HCT116 (cell line): ENCODE measurements around the gene CCDC127. TPM values are rescaled to one million over a fixed set of nuclear protein-coding genes. Genes with fewer than 3 reads are reported as not detected.
"Not testable (repeated sequence)": the region's sequence is repeated elsewhere in the genome, so short reads cannot be mapped to it uniquely, and the experiment has no call there.

Source experiments
- ATAC-seq: fragments of 200-7000 bp; cut with Tn5 transposase; 2 replicates; pipeline ENCODE4 v1.9.1; 2020; ENCODE audit warnings: mild to moderate bottlenecking, moderate library complexity
- BruUV-seq: library from RNA; stranded (reverse); fragments of 400-500 nt; replicated peaks from 2 replicates; lab custom pipeline; 2021; lab: Mats Ljungman, UMichigan
- CTCF ChIA-PET: fragments of 300-600 bp; sonication (Branson Sonifier 250); formaldehyde crosslinking; loops from one replicate; lab custom pipeline; 2021; ENCODE audit warnings: antibody characterized with exemption; lab: Charles Lee
- POLR2A ChIA-PET: fragments of 300-600, 350-600 bp; sonication (Branson Sonifier 250); formaldehyde crosslinking; loops from one replicate; lab custom pipeline; 2021; ENCODE audit warnings: antibody characterized with exemption; lab: Charles Lee
- RAD21 ChIA-PET, 2 experiments: fragments of 300-600 bp; sonication (Branson Sonifier 250); formaldehyde crosslinking; loops; one replicate each; lab custom pipeline; 2023; ENCODE audit warnings: low total read pairs in 2 of 2; ENCODE audit not compliant: uncharacterized antibody in 2 of 2, unreplicated experiment in 2 of 2, low non-redundant PET in 1 of 2; lab: Charles Lee
- DNase-seq: peaks from one replicate; pipeline ENCODE4 v3.0.0-alpha.2; 2010; ENCODE audit warnings: low read depth, low spot score
- H2AFZ ChIP-seq: fragments of 200-600 bp; shearing (Covaris generic), sonication (generic); 2 replicates; pipeline ENCODE4 v1.6.1; 2017; ENCODE audit warnings: low read depth, mixed run types, mixed read lengths, antibody characterized with exemption, low read length; ENCODE audit not compliant: poor library complexity, severe bottlenecking
- H3K27ac ChIP-seq: 2 replicates; pipeline ENCODE4 v1.5.1; 2012; ENCODE audit warnings: low read depth, low read length
- H3K27me3 ChIP-seq: fragments of 200-600 bp; sonication (generic); 2 replicates; pipeline ENCODE4 v1.6.1; 2016; ENCODE audit warnings: mixed run types, low read length, mixed read lengths; ENCODE audit not compliant: insufficient read depth
- H3K36me3 ChIP-seq, 2 experiments: fragments of 200-500 bp in 1 of 2; fragments of 200-600 bp in 1 of 2; sonication (Bioruptor generic) in 1 of 2; sonication (generic) in 1 of 2; 2 replicates each; pipeline versions ENCODE4 v1.5.1 to v1.6.1; 2014 to 2016; ENCODE audit warnings: low read length in 2 of 2, inconsistent platforms in 1 of 2, mixed read lengths in 1 of 2, mixed run types in 1 of 2; ENCODE audit not compliant: insufficient read depth in 2 of 2, control insufficient read depth in 1 of 2
- H3K4me1 ChIP-seq, 2 experiments: fragments of 200-600 bp in 1 of 2; sonication (generic) in 1 of 2; 2 replicates each; pipeline versions ENCODE4 v1.5.1 to v1.6.1; 2012 to 2017; ENCODE audit warnings: low read length in 2 of 2, inconsistent platforms in 1 of 2, mild to moderate bottlenecking in 1 of 2, mixed read lengths in 1 of 2, mixed run types in 1 of 2, moderate library complexity in 1 of 2; ENCODE audit not compliant: insufficient read depth in 2 of 2, control insufficient read depth in 1 of 2
- H3K4me2 ChIP-seq: fragments of 200-600 bp; sonication (generic); 2 replicates; pipeline ENCODE4 v1.6.1; 2017; ENCODE audit warnings: mixed run types, low read length, mixed read lengths
- H3K4me3 ChIP-seq, 2 experiments: fragments of 200-600 bp in 1 of 2; sonication (generic) in 1 of 2; replicated peaks in 1 of 2; 2 replicates each; pipeline ENCODE4 v1.5.1; 2011 to 2016; ENCODE audit warnings: low read length in 2 of 2, control low read depth in 1 of 2, low read depth in 1 of 2, mild to moderate bottlenecking in 1 of 2, mixed read lengths in 1 of 2, mixed run types in 1 of 2
- H3K79me2 ChIP-seq: fragments of 200-600 bp; sonication (generic); 2 replicates; pipeline ENCODE4 v1.6.1; 2017; ENCODE audit warnings: mild to moderate bottlenecking, mixed run types, low read length, moderate library complexity, mixed read lengths; ENCODE audit not compliant: insufficient read depth
- H3K9ac ChIP-seq: fragments of 200-600 bp; sonication (generic); 2 replicates; pipeline ENCODE4 v1.6.1; 2016; ENCODE audit warnings: low read length, mixed read lengths
- H3K9me2 ChIP-seq: fragments of 200-600 bp; sonication (generic), shearing (Covaris generic); 2 replicates; pipeline ENCODE4 v1.6.1; 2017; ENCODE audit warnings: mixed run types, mild to moderate bottlenecking, moderate library complexity; ENCODE audit not compliant: insufficient read depth
- H3K9me3 ChIP-seq, 2 experiments: fragments of 200-500 bp in 1 of 2; fragments of 200-600 bp in 1 of 2; sonication (Bioruptor generic) in 1 of 2; sonication (generic) in 1 of 2; 2 replicates each; pipeline ENCODE4 v1.6.1; 2014 to 2017; ENCODE audit warnings: low read length in 2 of 2, mixed read lengths in 2 of 2, inconsistent platforms in 1 of 2, low read depth in 1 of 2, mild to moderate bottlenecking in 1 of 2, mixed run types in 1 of 2, moderate library complexity in 1 of 2; ENCODE audit not compliant: control insufficient read depth in 1 of 2, insufficient read depth in 1 of 2
- H4K20me1 ChIP-seq: fragments of 200-600 bp; sonication (generic), shearing (Covaris generic); 2 replicates; pipeline ENCODE4 v1.6.1; 2017; ENCODE audit warnings: mixed run types, mild to moderate bottlenecking, moderate library complexity; ENCODE audit not compliant: insufficient read depth
- intact Hi-C: fragments of 100-400 bp; cut with micrococcal nuclease; formaldehyde crosslinking; loops from 2 replicates; pipeline ENCODE4 v1.10.0; 2022
- total RNA-seq: library from RNA; stranded (reverse); gene quantifications from one replicate; pipeline ENCODE4 v1.2.1, GENCODE V29; 2021; ENCODE audit not compliant: unreplicated experiment

CCDC127 gene
- total RNA-seq, 1 experiment from 2014 or later: 5.1 TPM

GRCh38 chr5:251975-252374 lies 34.0 kb upstream of the CCDC127 start:
- not testable (repeated sequence) for H3K4me3 ChIP-seq, ATAC-seq, BruUV-seq

GRCh38 chr5:251538-251937 lies 33.6 kb upstream of the CCDC127 start:
- H3K4me1 ChIP-seq, BruUV-seq, H3K9ac ChIP-seq, H4K20me1 ChIP-seq, H3K79me2 ChIP-seq, H3K4me3 ChIP-seq, H3K27ac ChIP-seq, ATAC-seq, intact Hi-C loops, POLR2A ChIA-PET, CTCF ChIA-PET, H3K9me3 ChIP-seq, H2AFZ ChIP-seq, H3K27me3 ChIP-seq, RAD21 ChIA-PET, H3K9me2 ChIP-seq, DNase-seq, H3K4me2 ChIP-seq: not testable (repeated sequence)
- peaks cover 5 to 24% of the 10 kb centered on the region in 2 experiments for H3K36me3 ChIP-seq

More at GRCh38 chr5:251975-252374, 34.0 kb upstream of the CCDC127 start:
- DNase-seq, POLR2A ChIA-PET, H3K27ac ChIP-seq, H3K9me2 ChIP-seq, H3K27me3 ChIP-seq, H4K20me1 ChIP-seq, RAD21 ChIA-PET, H3K9me3 ChIP-seq, H3K9ac ChIP-seq, H3K4me1 ChIP-seq, intact Hi-C loops, H3K79me2 ChIP-seq, H2AFZ ChIP-seq, H3K4me2 ChIP-seq, CTCF ChIA-PET: not testable (repeated sequence)
- H3K36me3 ChIP-seq: peaks cover 10 to 27% of the 10 kb centered on the region in 2 experiments

- H3K4me3 ChIP-seq, H3K9me2 ChIP-seq, RAD21 ChIA-PET, H4K20me1 ChIP-seq, DNase-seq, H3K79me2 ChIP-seq, H2AFZ ChIP-seq, H3K27ac ChIP-seq, H3K4me1 ChIP-seq, BruUV-seq, ATAC-seq, H3K9me3 ChIP-seq, H3K4me2 ChIP-seq, H3K9ac ChIP-seq, POLR2A ChIA-PET, H3K27me3 ChIP-seq, CTCF ChIA-PET, intact Hi-C loops: not testable (repeated sequence)
- H3K36me3 ChIP-seq: peaks cover 5 to 20% of the 10 kb centered on the region in 2 experiments
These were observed 33.1 kb upstream of the CCDC127 start for GRCh38 chr5:251016-251415.

- H3K27me3 ChIP-seq, H3K4me3 ChIP-seq, DNase-seq, H3K4me2 ChIP-seq, RAD21 ChIA-PET, H3K79me2 ChIP-seq, intact Hi-C loops, H3K9ac ChIP-seq, H3K27ac ChIP-seq, H3K9me2 ChIP-seq, H2AFZ ChIP-seq, POLR2A ChIA-PET, H3K9me3 ChIP-seq, H3K4me1 ChIP-seq, H4K20me1 ChIP-seq, ATAC-seq, CTCF ChIA-PET, BruUV-seq: not testable (repeated sequence)
- peaks cover 5 to 19% of the 10 kb centered on the region in 2 experiments for H3K36me3 ChIP-seq
These were observed 32.4 kb upstream of the CCDC127 start for GRCh38 chr5:250396-250795.
